Fibroblast of lung (primary cell): ENCODE measurements around the gene TFF1.

Source experiments
- CTCF ChIP-seq, 2 donors: IDR thresholded peaks in 1 of 2; conservative IDR thresholded peaks in 1 of 2; 1 replicate in 1 of 2; 2 replicates in 1 of 2; pipeline ENCODE4 v1.5.1; 2011 to 2012; ENCODE audit warnings: low read length in 2 of 2, control low read depth in 1 of 2, inconsistent platforms in 1 of 2, low read depth in 1 of 2, mild to moderate bottlenecking in 1 of 2
- EZH2 ChIP-seq: IDR thresholded peaks from 2 replicates; pipeline ENCODE4 v1.5.1; 2012; ENCODE audit warnings: low read length, control low read depth, mild to moderate bottlenecking; ENCODE audit errors: missing control alignments

- TF ChIP-seq CTCF (conservative IDR thresholded peaks at IDR 0.05 in 1 of 2, IDR thresholded peaks at IDR 0.05 in 1 of 2; ENCODE audit: low read depth in 1 of 2, low read length in 2 of 2) (no peak), EZH2 (no peak)
Measured at GRCh38 chr21:42387164-42387563, 20.8 kb upstream of the TFF1 start.
